ENCODE results near the gene DLD.
A peak's percentile ranks its signal among the peaks of the same experiment; 100 is the strongest.
"Not testable (repeated sequence)": the region's sequence is repeated elsewhere in the genome, so short reads cannot be mapped to it uniquely, and the experiment has no call there.

The DLD gene

DNA sequence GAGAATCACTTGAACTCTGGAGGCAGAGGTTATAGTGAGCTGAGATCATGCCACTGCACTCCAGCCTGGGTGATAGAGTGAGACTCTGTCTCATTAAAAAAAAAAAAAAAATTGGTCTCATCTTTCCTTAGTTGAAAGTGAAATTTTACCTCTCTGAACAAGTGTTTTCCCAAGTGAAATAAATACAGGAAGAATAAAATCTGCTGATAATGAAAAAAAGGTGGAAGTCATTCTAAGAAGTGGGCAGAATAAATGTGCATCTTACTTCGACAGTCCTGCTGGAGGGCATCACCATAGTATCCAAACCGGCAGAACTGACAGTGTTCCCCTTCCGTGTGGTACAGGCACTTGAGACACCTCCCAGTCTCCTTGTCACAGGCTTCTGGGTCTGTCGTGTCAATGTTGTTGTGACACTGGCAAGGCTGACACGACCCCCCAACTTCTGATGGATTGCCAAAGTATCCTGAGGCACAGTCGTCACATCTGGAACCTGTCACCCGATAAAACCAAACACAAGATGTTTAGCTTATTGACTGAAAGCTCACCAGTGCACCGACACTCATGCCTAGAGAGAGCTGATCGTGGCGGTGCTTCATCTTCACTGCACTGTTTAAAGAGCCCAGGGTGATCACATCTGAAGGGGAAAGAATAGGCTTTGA lies 62.4 kb downstream of the DLD start:
- TF ChIP-seq, protein P1, sequence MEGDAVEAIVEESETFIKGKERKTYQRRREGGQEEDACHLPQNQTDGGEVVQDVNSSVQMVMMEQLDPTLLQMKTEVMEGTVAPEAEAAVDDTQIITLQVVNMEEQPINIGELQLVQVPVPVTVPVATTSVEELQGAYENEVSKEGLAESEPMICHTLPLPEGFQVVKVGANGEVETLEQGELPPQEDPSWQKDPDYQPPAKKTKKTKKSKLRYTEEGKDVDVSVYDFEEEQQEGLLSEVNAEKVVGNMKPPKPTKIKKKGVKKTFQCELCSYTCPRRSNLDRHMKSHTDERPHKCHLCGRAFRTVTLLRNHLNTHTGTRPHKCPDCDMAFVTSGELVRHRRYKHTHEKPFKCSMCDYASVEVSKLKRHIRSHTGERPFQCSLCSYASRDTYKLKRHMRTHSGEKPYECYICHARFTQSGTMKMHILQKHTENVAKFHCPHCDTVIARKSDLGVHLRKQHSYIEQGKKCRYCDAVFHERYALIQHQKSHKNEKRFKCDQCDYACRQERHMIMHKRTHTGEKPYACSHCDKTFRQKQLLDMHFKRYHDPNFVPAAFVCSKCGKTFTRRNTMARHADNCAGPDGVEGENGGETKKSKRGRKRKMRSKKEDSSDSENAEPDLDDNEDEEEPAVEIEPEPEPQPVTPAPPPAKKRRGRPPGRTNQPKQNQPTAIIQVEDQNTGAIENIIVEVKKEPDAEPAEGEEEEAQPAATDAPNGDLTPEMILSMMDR (conservative IDR thresholded peaks at IDR 0.05; ENCODE audit: low read depth) = no peak
- ChIA-PET POLR2A (ENCODE audit: low non-redundant PET) (no interaction called here), CTCF (no interaction called here)
- DNase-seq (ENCODE audit: low spot score) = no peak
- H3K27ac ChIP-seq = peak overlapping the region; percentile 18; the same call in 1 of the 2 replicates

DNA sequence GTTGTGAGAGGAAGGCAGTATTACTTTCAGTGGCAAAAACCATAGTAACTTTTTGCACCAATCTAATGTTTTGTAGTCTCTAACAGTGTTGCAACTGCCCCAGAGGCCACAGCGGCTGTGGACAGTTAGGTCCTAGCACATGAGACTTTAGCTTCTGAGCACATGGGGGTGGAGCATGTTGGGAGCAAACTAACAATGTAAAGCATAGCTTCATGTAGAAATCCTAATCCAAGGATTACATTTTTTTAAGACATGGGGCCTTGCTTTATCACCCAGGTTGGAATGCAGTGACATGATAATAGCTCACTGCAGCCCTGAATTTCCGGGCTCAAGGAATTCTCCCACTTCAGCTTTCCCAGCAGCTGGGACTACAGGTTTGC lies 62.9 kb downstream of the DLD start:
- no peak for DNase-seq (ENCODE audit: low spot score)
- peak overlapping the region; percentile 18 for H3K27ac ChIP-seq
- ChIA-PET POLR2A (ENCODE audit: low non-redundant PET) (no interaction called here), CTCF (no interaction called here)
- TF ChIP-seq, protein P1 (conservative IDR thresholded peaks at IDR 0.05; ENCODE audit: low read depth) = no peak

DNA sequence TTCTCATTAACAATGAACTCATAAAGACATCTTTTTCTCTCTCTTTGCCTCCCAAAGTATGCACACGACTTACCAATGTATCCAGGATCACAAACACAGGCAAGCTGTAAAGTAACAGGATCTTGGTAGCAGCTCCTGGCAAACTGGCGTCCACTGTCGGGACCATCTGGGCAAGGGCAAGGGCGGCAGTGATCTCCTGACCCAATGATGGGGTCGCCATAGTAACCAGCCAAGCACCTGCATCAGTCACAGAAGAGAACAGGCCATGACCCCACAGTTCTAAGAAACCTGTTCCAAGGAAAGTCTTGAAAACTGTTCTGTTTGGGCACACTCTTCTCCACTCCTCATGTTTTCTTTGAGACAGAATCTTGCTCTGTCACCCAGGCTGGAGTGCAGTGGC lies 64.4 kb downstream of the DLD start:
- TF ChIP-seq, protein P1 (conservative IDR thresholded peaks at IDR 0.05; ENCODE audit: low read depth) = no peak
- POLR2A ChIA-PET (ENCODE audit: low non-redundant PET) = no interaction called here
- peak overlapping the region; percentile 45 for H3K27ac ChIP-seq
- CTCF ChIA-PET = no interaction called here
- no peak for DNase-seq (ENCODE audit: low spot score)

DNA sequence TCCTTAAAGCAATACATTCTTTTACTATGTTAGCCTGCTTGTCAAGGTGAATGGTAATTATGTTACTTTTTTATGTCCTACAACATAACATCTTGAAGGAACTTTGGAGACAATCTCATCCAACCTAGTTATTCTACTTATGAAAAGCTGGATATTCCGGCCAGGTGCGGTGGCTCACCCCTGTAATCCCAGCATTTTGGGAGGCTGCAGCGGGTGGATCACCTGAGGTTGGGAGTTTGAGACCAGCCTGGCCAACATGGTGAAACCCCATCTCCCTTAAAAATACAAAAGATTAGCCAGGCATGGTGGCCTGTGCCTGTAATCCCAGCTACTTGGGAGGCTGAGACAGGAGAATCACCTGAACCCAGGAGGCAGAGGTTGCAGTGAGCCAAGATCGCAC lies 66.0 kb downstream of the DLD start:
- peak overlapping the region; percentile 45 for H3K27ac ChIP-seq
- DNase-seq (ENCODE audit: low spot score); POLR2A ChIA-PET (ENCODE audit: low non-redundant PET): not testable (repeated sequence)
- CTCF ChIA-PET = interaction anchor here (0.7 kb wide), 1 partner anchor 38 kb away, joined by 3 read pairs; no protein-coding TSS in a partner anchor

DNA sequence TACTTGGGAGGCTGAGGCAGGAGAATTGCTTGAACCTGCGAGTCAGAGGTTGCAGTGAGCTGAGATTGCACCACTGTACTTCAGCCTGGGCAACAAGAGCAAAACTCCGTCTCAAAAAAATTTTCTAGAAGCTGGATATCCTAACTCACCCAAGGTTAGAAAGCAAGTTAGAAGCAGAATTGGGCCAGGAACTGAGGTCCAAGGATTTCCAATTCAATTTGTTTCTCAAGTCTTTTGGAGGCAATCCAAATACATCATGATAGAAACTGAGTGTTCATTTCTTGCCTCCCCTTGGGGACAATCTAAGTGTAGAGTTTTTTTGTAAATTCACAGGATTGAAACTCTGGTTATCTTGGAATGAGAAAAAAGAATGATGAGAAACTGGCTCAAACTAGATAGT lies 66.5 kb downstream of the DLD start:
- ChIA-PET CTCF (interaction anchor here (0.7 kb wide), 1 partner anchor 37 kb away, joined by 3 read pairs; no protein-coding TSS in a partner anchor), POLR2A (ENCODE audit: low non-redundant PET) (no interaction called here)
- DNase-seq (ENCODE audit: low spot score) = no peak
- TF ChIP-seq, protein P1 (conservative IDR thresholded peaks at IDR 0.05; ENCODE audit: low read depth) = no peak
- peak overlapping the region; percentile 45 for H3K27ac ChIP-seq

DNA sequence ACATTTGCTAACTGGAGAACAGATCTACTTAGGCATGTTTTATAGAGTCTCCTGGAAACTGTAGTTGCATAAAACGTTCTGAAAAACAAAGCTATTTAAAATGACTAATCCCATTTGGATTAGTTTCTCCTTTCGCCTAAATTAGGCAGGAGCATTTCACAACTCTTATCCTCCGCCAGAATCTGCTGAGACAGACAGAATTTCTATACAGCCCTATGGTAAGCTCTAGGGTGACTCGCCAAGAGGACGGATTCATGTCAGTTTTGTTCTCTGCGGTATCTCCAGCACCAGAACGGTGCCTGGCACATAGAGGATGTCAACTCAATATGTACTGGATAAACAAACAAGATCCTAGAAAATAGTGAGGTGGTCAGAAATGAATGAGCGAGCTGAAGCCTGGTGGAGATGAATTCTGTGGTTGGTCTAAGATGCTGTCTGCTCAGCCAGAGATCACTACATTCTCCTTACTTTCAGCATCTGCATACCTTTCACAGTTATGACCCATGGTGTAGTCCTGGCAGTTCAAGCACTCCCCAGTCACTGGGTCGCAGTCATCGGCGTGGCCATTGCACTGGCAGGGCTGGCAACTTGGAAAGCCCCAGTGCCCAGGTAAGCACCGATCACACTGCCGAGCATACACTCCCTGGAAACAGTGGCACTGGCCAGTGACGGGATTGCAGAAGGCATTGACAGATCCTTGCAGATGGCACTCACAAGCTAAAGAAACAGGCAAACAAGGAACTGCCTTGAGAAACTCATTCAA lies 68.0 kb downstream of the DLD start:
- H3K27ac ChIP-seq = peak overlapping the region; percentile 84
- TF ChIP-seq, protein P1 (conservative IDR thresholded peaks at IDR 0.05; ENCODE audit: low read depth) = no peak
- ChIA-PET CTCF (no interaction called here), POLR2A (ENCODE audit: low non-redundant PET) (no interaction called here)
- DNase-seq (ENCODE audit: low spot score) = peak; percentile 44

DNA sequence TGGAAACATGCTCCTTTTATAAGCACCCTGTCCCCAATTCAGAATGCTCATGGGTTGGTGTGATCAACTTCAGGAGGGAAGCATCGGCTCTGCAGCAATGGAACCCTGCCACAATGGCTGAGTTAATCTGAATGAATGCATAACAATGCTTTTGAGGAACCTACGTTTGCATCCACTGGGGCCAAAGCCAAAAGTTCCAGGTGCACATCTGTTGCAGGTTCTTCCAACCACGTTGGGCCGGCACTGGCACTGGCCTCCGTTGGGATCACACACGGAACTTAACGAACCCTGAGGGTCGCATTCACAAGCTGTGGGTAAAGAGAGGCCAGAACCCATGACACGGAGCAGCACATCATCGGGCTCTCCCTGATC lies 68.5 kb downstream of the DLD start:
- ChIA-PET POLR2A (ENCODE audit: low non-redundant PET) (no interaction called here), CTCF (no interaction called here)
- DNase-seq (ENCODE audit: low spot score) = no peak
- TF ChIP-seq, protein P1 (conservative IDR thresholded peaks at IDR 0.05; ENCODE audit: low read depth) = no peak
- H3K27ac ChIP-seq = peak overlapping the region; percentile 84
